H9 (cell line): ENCODE results near the gene UNC5B. TPM values are rescaled to one million over a fixed set of nuclear protein-coding genes. Genes with fewer than 3 reads are reported as not detected.

Source experiments
- DNase-seq: peaks from one replicate; pipeline ENCODE4 v3.0.0-alpha.2; 2017
- H2AFZ ChIP-seq: one replicate; pipeline ENCODE4 v1.6.1; 2013; ENCODE audit warnings: mild to moderate bottlenecking, low read length, control low read depth, moderate library complexity
- H2AK5ac ChIP-seq: 2 replicates; pipeline ENCODE4 v1.6.1; 2013; ENCODE audit warnings: low read length, control low read depth, mixed read lengths; ENCODE audit not compliant: insufficient read length
- H2BK120ac ChIP-seq: one replicate; pipeline ENCODE4 v1.6.1; 2013; ENCODE audit warnings: low read depth, mild to moderate bottlenecking, low read length, control low read depth, inconsistent platforms; ENCODE audit not compliant: poor library complexity, severe bottlenecking
- H2BK12ac ChIP-seq: 2 replicates; pipeline ENCODE4 v1.6.1; 2013; ENCODE audit warnings: low read length, control low read depth, mixed read lengths, low read depth; ENCODE audit not compliant: insufficient read length
- H2BK15ac ChIP-seq: 2 replicates; pipeline ENCODE4 v1.6.1; 2013; ENCODE audit warnings: low read depth, low read length, control low read depth
- H2BK20ac ChIP-seq: one replicate; pipeline ENCODE4 v1.6.1; 2013; ENCODE audit warnings: low read depth, mild to moderate bottlenecking, low read length, control low read depth, inconsistent platforms; ENCODE audit not compliant: poor library complexity, severe bottlenecking
- H2BK5ac ChIP-seq: 2 replicates; pipeline ENCODE4 v1.6.1; 2013; ENCODE audit warnings: low read length, control low read depth, mixed read lengths; ENCODE audit not compliant: insufficient read length
- H3K14ac ChIP-seq: 2 replicates; pipeline ENCODE4 v1.6.1; 2013; ENCODE audit warnings: low read length, control low read depth; ENCODE audit not compliant: insufficient read depth
- H3K18ac ChIP-seq: 2 replicates; pipeline ENCODE4 v1.6.1; 2013; ENCODE audit warnings: low read depth, mild to moderate bottlenecking, mixed read lengths, low read length, control low read depth; ENCODE audit not compliant: insufficient read length
- H3K23ac ChIP-seq: 2 replicates; pipeline ENCODE4 v1.6.1; 2013; ENCODE audit warnings: low read length, control low read depth, mixed read lengths, low read depth; ENCODE audit not compliant: insufficient read length
- H3K23me2 ChIP-seq: 2 replicates; pipeline ENCODE4 v1.6.1; 2013; ENCODE audit warnings: low read depth, mild to moderate bottlenecking, mixed read lengths, low read length, control low read depth; ENCODE audit not compliant: insufficient read length, poor library complexity, severe bottlenecking
- H3K27ac ChIP-seq: 2 replicates; pipeline ENCODE4 v1.5.1; 2013; ENCODE audit warnings: low read length, control low read depth, mixed read lengths, low read depth; ENCODE audit not compliant: insufficient read length
- H3K27me3 ChIP-seq: 2 replicates; pipeline ENCODE4 v1.6.1; 2013; ENCODE audit warnings: low read length, control low read depth, inconsistent platforms; ENCODE audit not compliant: insufficient read depth
- H3K4ac ChIP-seq: 2 replicates; pipeline ENCODE4 v1.6.1; 2013; ENCODE audit warnings: low read depth, mild to moderate bottlenecking, control low read depth, inconsistent platforms, low read length, moderate library complexity
- H3K4me1 ChIP-seq: 2 replicates; pipeline ENCODE4 v1.6.1; 2013; ENCODE audit warnings: low read length, control low read depth, inconsistent platforms; ENCODE audit not compliant: insufficient read depth
- H3K4me2 ChIP-seq: 2 replicates; pipeline ENCODE4 v1.6.1; 2013; ENCODE audit warnings: low read length, control low read depth, mixed read lengths; ENCODE audit not compliant: insufficient read length, insufficient read depth
- H3K56ac ChIP-seq: 2 replicates; pipeline ENCODE4 v1.6.1; 2013; ENCODE audit warnings: low read depth, mild to moderate bottlenecking, mixed read lengths, low read length, control low read depth; ENCODE audit not compliant: insufficient read length
- H3K79me1 ChIP-seq: 2 replicates; pipeline ENCODE4 v1.6.1; 2013; ENCODE audit warnings: low read depth, mild to moderate bottlenecking, moderate library complexity, low read length, control low read depth, inconsistent platforms; ENCODE audit not compliant: insufficient read depth, poor library complexity, severe bottlenecking
- H3K79me2 ChIP-seq: 2 replicates; pipeline ENCODE4 v1.6.1; 2013; ENCODE audit warnings: low read length, control low read depth, inconsistent platforms; ENCODE audit not compliant: insufficient read depth
- H3K9ac ChIP-seq: 2 replicates; pipeline ENCODE4 v1.6.1; 2013; ENCODE audit warnings: low read length, control low read depth, mixed read lengths; ENCODE audit not compliant: insufficient read length; ENCODE audit errors: extremely low read depth
- H3K9me3 ChIP-seq: one replicate; pipeline ENCODE4 v1.6.1; 2013; ENCODE audit warnings: low read depth, low read length, inconsistent platforms; ENCODE audit not compliant: control insufficient read depth
- H3T11ph ChIP-seq: one replicate; pipeline ENCODE4 v1.6.1; 2013; ENCODE audit warnings: mild to moderate bottlenecking, low read length, control low read depth, inconsistent platforms
- H4K20me1 ChIP-seq: one replicate; pipeline ENCODE4 v1.6.1; 2013; ENCODE audit not compliant: control insufficient read depth, insufficient read length, insufficient read depth
- H4K5ac ChIP-seq: 2 replicates; pipeline ENCODE4 v1.6.1; 2013; ENCODE audit warnings: low read depth, mild to moderate bottlenecking, mixed read lengths, low read length, control low read depth; ENCODE audit not compliant: insufficient read length
- H4K8ac ChIP-seq: replicated peaks from 2 replicates; pipeline ENCODE4 v1.6.1; 2013; ENCODE audit warnings: low read length, control low read depth, mixed read lengths, low read depth; ENCODE audit not compliant: insufficient read length
- H4K91ac ChIP-seq: 2 replicates; pipeline ENCODE4 v1.6.1; 2013; ENCODE audit warnings: low read depth, mild to moderate bottlenecking, moderate library complexity, mixed read lengths, low read length, control low read depth; ENCODE audit not compliant: insufficient read length
- H3K27ac Mint-ChIP-seq, 3 experiments: 2 replicates in 2 of 3; 3 replicates in 1 of 3; pipeline ENCODE4 v1.8.0; 2020 to 2021; ENCODE audit warnings: mixed read lengths in 3 of 3, mild to moderate bottlenecking in 1 of 3, moderate library complexity in 1 of 3
- H3K27me3 Mint-ChIP-seq: 2 replicates; pipeline ENCODE4 v1.8.0; 2021; ENCODE audit warnings: low read depth, mild to moderate bottlenecking, moderate library complexity, mixed read lengths
- H3K36me3 Mint-ChIP-seq, 3 experiments: 2 replicates in 2 of 3; 3 replicates in 1 of 3; pipeline ENCODE4 v1.8.0; 2020 to 2021; ENCODE audit warnings: low read depth in 3 of 3, mixed read lengths in 3 of 3; ENCODE audit not compliant: insufficient read depth in 1 of 3
- H3K4me1 Mint-ChIP-seq, 2 experiments: 2 replicates each; pipeline ENCODE4 v1.8.0; 2020; ENCODE audit warnings: mixed read lengths in 2 of 2
- H3K4me3 Mint-ChIP-seq, 2 experiments: 2 replicates in 1 of 2; 3 replicates in 1 of 2; pipeline ENCODE4 v1.8.0; 2020 to 2021; ENCODE audit warnings: mild to moderate bottlenecking in 2 of 2, mixed read lengths in 2 of 2, moderate library complexity in 1 of 2
- H3K9me3 Mint-ChIP-seq, 2 experiments: 2 replicates in 1 of 2; 3 replicates in 1 of 2; pipeline ENCODE4 v1.8.0; 2020; ENCODE audit warnings: mild to moderate bottlenecking in 2 of 2, mixed read lengths in 2 of 2, moderate library complexity in 1 of 2
- WGBS: extraction: QIAGEN DNeasy Blood & Tissue Kit; methylation state at CpG from one replicate; pipeline ENCODE4 v1.1.7; 2013; ENCODE audit warnings: missing lambda C conversion rate, low lambda C conversion rate, mixed read lengths; ENCODE audit not compliant: insufficient read length; ENCODE audit errors: extremely low coverage; 5-methylcytosine and 5-hydroxymethylcytosine counted together
- total RNA-seq: library from RNA; stranded (reverse); gene quantifications from 2 replicates; pipeline ENCODE4 v1.2.1, GENCODE V29; 2021
- TF ChIP-seq, protein P1 (sequence below): fragments of 200-600 bp; sonication (generic); conservative IDR thresholded peaks from 3 replicates; pipeline ENCODE4 v1.8.0; 2021; ENCODE audit warnings: antibody characterized with exemption, mild to moderate bottlenecking

The UNC5B gene
- total RNA-seq, 1 experiment from 2014 or later = 28.4 TPM

DNA sequence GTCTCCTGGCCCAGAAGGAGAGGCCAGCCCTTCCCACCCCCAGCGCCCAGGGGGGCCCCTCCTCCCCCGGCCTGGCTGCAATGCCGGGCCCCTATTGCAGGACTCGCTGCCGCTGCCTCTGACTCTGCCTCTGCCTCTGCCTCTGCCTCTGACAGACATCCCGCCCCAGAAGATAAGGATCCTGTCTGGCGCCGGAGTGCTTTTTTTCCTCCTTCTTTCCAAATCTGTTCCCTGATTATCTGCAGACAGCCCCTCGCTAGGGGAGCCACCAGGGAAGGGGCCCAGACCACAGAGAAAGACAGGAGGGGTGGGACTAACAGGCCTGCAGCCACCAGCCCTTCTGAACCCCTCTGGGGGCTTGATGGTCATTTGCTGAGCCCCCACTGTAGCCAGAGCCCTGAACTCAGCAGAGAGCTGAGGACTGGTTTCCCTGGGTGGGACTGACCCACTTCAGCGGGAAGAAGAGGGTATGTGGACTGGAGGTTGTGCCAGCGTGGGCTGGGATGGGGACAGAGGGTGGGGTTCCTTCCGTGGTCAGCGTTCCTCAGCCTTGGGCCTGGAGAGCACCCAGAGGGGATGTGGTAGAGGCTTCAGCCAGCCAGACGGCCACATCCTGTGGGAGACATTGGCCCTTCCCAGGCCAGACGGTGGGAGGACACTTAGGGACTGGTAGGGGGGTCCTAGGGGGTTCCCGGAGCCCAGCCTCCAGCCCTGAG is 22.8 kb downstream of the UNC5B start:
- TF ChIP-seq, protein P1, sequence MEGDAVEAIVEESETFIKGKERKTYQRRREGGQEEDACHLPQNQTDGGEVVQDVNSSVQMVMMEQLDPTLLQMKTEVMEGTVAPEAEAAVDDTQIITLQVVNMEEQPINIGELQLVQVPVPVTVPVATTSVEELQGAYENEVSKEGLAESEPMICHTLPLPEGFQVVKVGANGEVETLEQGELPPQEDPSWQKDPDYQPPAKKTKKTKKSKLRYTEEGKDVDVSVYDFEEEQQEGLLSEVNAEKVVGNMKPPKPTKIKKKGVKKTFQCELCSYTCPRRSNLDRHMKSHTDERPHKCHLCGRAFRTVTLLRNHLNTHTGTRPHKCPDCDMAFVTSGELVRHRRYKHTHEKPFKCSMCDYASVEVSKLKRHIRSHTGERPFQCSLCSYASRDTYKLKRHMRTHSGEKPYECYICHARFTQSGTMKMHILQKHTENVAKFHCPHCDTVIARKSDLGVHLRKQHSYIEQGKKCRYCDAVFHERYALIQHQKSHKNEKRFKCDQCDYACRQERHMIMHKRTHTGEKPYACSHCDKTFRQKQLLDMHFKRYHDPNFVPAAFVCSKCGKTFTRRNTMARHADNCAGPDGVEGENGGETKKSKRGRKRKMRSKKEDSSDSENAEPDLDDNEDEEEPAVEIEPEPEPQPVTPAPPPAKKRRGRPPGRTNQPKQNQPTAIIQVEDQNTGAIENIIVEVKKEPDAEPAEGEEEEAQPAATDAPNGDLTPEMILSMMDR = no peak
- peaks cover 55 to 63% of the 10 kb centered on the region in 2 experiments for H3K4me1 Mint-ChIP-seq
- no peak overlapping the region for H2AFZ ChIP-seq

More for the DNA sequence above, 22.8 kb downstream of the UNC5B start:
- Histone ChIP-seq H3T11ph (no peak overlapping the region), H4K8ac (no peak overlapping the region), H3K18ac (no peak overlapping the region), H2BK12ac (no peak overlapping the region), H4K91ac (no peak overlapping the region), H2BK15ac (no peak overlapping the region), H3K4me1 (peaks cover 6% of the 10 kb centered on the region), H4K20me1 (no peaks in the 10 kb centered on the region), H3K14ac (no peak overlapping the region; the same call in 1 of the 2 replicates), H3K27ac (no peak overlapping the region), H3K27me3 (no peaks in the 10 kb centered on the region), H3K23ac (no peak overlapping the region), H2BK120ac (no peak overlapping the region), H4K5ac (no peak overlapping the region), H3K9me3 (no peaks in the 10 kb centered on the region), H3K79me1 (no peaks in the 10 kb centered on the region), H3K79me2 (no peaks in the 10 kb centered on the region), H3K56ac (no peak overlapping the region), H2BK20ac (no peak overlapping the region), H2BK5ac (no peak overlapping the region), H2AK5ac (no peak overlapping the region), H3K4ac (no peak overlapping the region), H3K9ac (no peak overlapping the region), H3K4me2 (no peak overlapping the region), H3K23me2 (no peaks in the 10 kb centered on the region)
- DNase-seq = no peak
- no peak overlapping the region for H3K4me3 Mint-ChIP-seq
- no CpG with 5 or more reads among the region's 16 CpGs for WGBS
- H3K9me3 Mint-ChIP-seq = no peaks in the 10 kb centered on the region
- H3K36me3 Mint-ChIP-seq = no peaks in the 10 kb centered on the region
- peaks cover 3% of the 10 kb centered on the region for H3K27me3 Mint-ChIP-seq
- H3K27ac Mint-ChIP-seq = peak overlapping the region in 1 of 3 experiments; percentile 40; a peak in 1 of 7 replicates
